K562 (cell line): ENCODE measurements around the gene HMGN2. TPM values are rescaled to one million over a fixed set of nuclear protein-coding genes. Genes with fewer than 3 reads are reported as not detected.

Experiments
- CREM ChIP-seq: IDR thresholded peaks from 2 replicates; pipeline ENCODE4 v1.6.1; 2014; ENCODE audit warnings: antibody characterized with exemption, low read depth
- DLX4 ChIP-seq: fragments of 250-450 bp; sonication (Bioruptor Pico); IDR thresholded peaks from 2 replicates; pipeline ENCODE4 v1.6.1; 2021; ENCODE audit warnings: mild to moderate bottlenecking
- EHMT2 ChIP-seq: fragments of 450-650 bp; IDR thresholded peaks from 2 replicates; pipeline ENCODE4 v1.6.1; 2018; ENCODE audit warnings: antibody characterized with exemption
- ESRRA ChIP-seq: fragments of 450-650 bp; IDR thresholded peaks from 2 replicates; pipeline ENCODE4 v1.6.1; 2014; ENCODE audit warnings: low read depth, mild to moderate bottlenecking, moderate library complexity, borderline replicate concordance
- GTF3C2 ChIP-seq: IDR thresholded peaks from 3 replicates; pipeline ENCODE4 v1.6.1; 2011; ENCODE audit warnings: borderline replicate concordance, mild to moderate bottlenecking, moderate library complexity; ENCODE audit not compliant: insufficient read length; ENCODE audit errors: extremely low read depth
- ILF3 ChIP-seq: fragments of 450-650 bp; IDR thresholded peaks from 2 replicates; pipeline ENCODE4 v1.6.1; 2018; ENCODE audit warnings: antibody characterized with exemption, mild to moderate bottlenecking, moderate library complexity, borderline replicate concordance
- KAT2B ChIP-seq: IDR thresholded peaks from one replicate; pipeline ENCODE4 v1.6.1; 2012; ENCODE audit warnings: low read depth, mild to moderate bottlenecking, control low read depth, inconsistent platforms, low read length, moderate library complexity
- KDM4B ChIP-seq, 2 experiments: fragments of 450-650 bp in 1 of 2; sonication (generic) in 1 of 2; IDR thresholded peaks; 2 replicates each; pipeline ENCODE4 v1.6.1; 2016 to 2017; ENCODE audit warnings: borderline replicate concordance in 2 of 2, antibody characterized with exemption in 1 of 2, low read depth in 1 of 2, mild to moderate bottlenecking in 1 of 2
- LEF1 ChIP-seq: fragments of 450-650 bp; IDR thresholded peaks from 2 replicates; pipeline ENCODE4 v1.6.1; 2016; ENCODE audit warnings: mild to moderate bottlenecking
- MAFG ChIP-seq: fragments of 450-650 bp; conservative IDR thresholded peaks from 2 replicates; pipeline ENCODE4 v1.6.1; 2016; ENCODE audit warnings: missing genetic modification characterization, missing compliant biosample characterization
- MYNN ChIP-seq, 2 experiments: sonication (generic); formaldehyde crosslinking in 1 of 2; IDR thresholded peaks; 2 replicates each; pipeline versions ENCODE4 v1.5.0 to v1.6.1; 2016 to 2020; ENCODE audit warnings: antibody characterized with exemption in 1 of 2, missing genetic modification reagents in 1 of 2
- RREB1 ChIP-seq: fragments of 250-450 bp; sonication (Bioruptor Pico); IDR thresholded peaks from 2 replicates; pipeline ENCODE4 v1.4.0; 2020
- SAFB ChIP-seq: fragments of 200-400 bp; formaldehyde crosslinking; IDR thresholded peaks from 2 replicates; pipeline ENCODE4 v1.6.1; 2017; ENCODE audit warnings: low read depth, low read length, borderline replicate concordance
- SRSF9 ChIP-seq: fragments of 200-400 bp; formaldehyde crosslinking; IDR thresholded peaks from 2 replicates; pipeline ENCODE4 v1.6.1; 2017; ENCODE audit warnings: low read depth, low read length, borderline replicate concordance
- TCF7 ChIP-seq: sonication (generic); IDR thresholded peaks from 2 replicates; pipeline ENCODE4 v1.6.1; 2016; ENCODE audit warnings: antibody characterized with exemption, borderline replicate concordance
- ZNF584 ChIP-seq: fragments of 200-800 bp; sonication (Bioruptor generic); IDR thresholded peaks from 2 replicates; pipeline ENCODE4 v1.6.1; 2016; ENCODE audit warnings: low read depth, mild to moderate bottlenecking, missing genetic modification characterization, missing compliant biosample characterization
- ZZZ3 ChIP-seq: fragments of 450-650 bp; IDR thresholded peaks from 2 replicates; pipeline ENCODE4 v1.6.1; 2016; ENCODE audit warnings: antibody characterized with exemption, mild to moderate bottlenecking, moderate library complexity
- polyA plus RNA-seq, 8 experiments: library from polyadenylated mRNA; depleted of rRNA in 4 of 8; stranded (reverse) in 5 of 8; unstranded in 3 of 8; fragments of >200 nt; fragmentation: Nextera tagmentation in 2 of 8; fragmentation: Illumina TruSeq in 1 of 8; extraction: Ambion mirVana in 2 of 8; extraction: Trizol in 1 of 8; gene quantifications; 2 replicates each; pipeline versions ENCODE4 v1.2.1 to v1.2.3, GENCODE V29; 2011 to 2014; ENCODE audit warnings: inconsistent platforms in 1 of 8, missing spikeins in 1 of 8
- total RNA-seq, 7 experiments: library from RNA; depleted of rRNA in 6 of 7; stranded (reverse); fragments of >200 nt in 6 of 7; fragmentation: Illumina TruSeq in 2 of 7; extraction: Trizol in 2 of 7; gene quantifications; 2 replicates each; pipeline versions ENCODE4 v1.2.1 to v1.2.3, GENCODE V29; 2011 to 2021; ENCODE audit warnings: low replicate concordance in 1 of 7

Gene HMGN2
- total and polyA plus RNA-seq, 9 of the 15 experiments (the other 6 are each of a cell fraction or from before 2014, with no cell fraction given): 370 to 1,354 (median 965) TPM

GRCh38 chr1:26471498-26472319 lies 531 bp upstream of the HMGN2 start (continued):
- TF ChIP-seq MYNN (IDR thresholded peaks at IDR 0.05): 0 out of 2 replicates have a peak, but pooled peaks have one; percentile 47
- TF ChIP-seq MYNN (CRISPR knock-in tag; IDR thresholded peaks at IDR 0.05): no peak
- TF ChIP-seq TCF7: no peak
- no peak for TF ChIP-seq KDM4B (IDR thresholded peaks at IDR 0.05; ENCODE audit: borderline replicate concordance in 2 of 2, low read depth in 1 of 2)
- no peak for TF ChIP-seq ILF3
- TF ChIP-seq SAFB: no peak
- 0 out of 2 replicates have a peak, but pooled peaks have one; percentile 5 for TF ChIP-seq CREM
- TF ChIP-seq LEF1: no peak; the same call in 1 of the 2 replicates
- TF ChIP-seq DLX4 (CRISPR knock-in tag): no peak
- no peak for TF ChIP-seq SRSF9
- TF ChIP-seq KAT2B: no peak
- TF ChIP-seq ZZZ3: no peak
- peak; percentile 90 for TF ChIP-seq EHMT2
- TF ChIP-seq RREB1: no peak
- no peak for TF ChIP-seq ZNF584 (CRISPR knock-in tag)
- TF ChIP-seq MAFG (tag): no peak
- TF ChIP-seq ESRRA: no peak
- no peak for TF ChIP-seq GTF3C2
